GM23338 (cell line): ENCODE measurements around the gene OR4K5.

Experiments
- CREB1 ChIP-seq: fragments of 250-450 bp; sonication (Bioruptor Pico); IDR thresholded peaks from 2 replicates; pipeline ENCODE4 v1.5.0; 2020; ENCODE audit warnings: low read depth, mild to moderate bottlenecking, moderate library complexity
- ETS1 ChIP-seq: IDR thresholded peaks from 2 replicates; pipeline ENCODE4 v1.6.1; 2016; ENCODE audit warnings: antibody characterized with exemption
- EZH2 ChIP-seq: fragments of 200-600 bp; sonication (generic); IDR thresholded peaks from one replicate; pipeline ENCODE4 v1.8.0; 2017; ENCODE audit warnings: antibody characterized with exemption, mild to moderate bottlenecking, low read depth; ENCODE audit not compliant: unreplicated experiment
- EZH2phosphoT487 ChIP-seq: fragments of 200-600 bp; sonication (generic); IDR thresholded peaks from one replicate; pipeline ENCODE4 v1.8.1; 2018; ENCODE audit warnings: antibody characterized with exemption; ENCODE audit not compliant: unreplicated experiment
- POLR2AphosphoS5 ChIP-seq: IDR thresholded peaks from 2 replicates; pipeline ENCODE4 v1.6.1; 2016; ENCODE audit warnings: antibody characterized with exemption, low read depth
- ZNF331 ChIP-seq: fragments of 250-450 bp; sonication (Bioruptor Pico); IDR thresholded peaks from 2 replicates; pipeline ENCODE4 v1.5.0; 2020; ENCODE audit warnings: low read depth, mild to moderate bottlenecking, moderate library complexity
- TF ChIP-seq, protein P1 (sequence below), 2 experiments: fragments of 200-600 bp in 1 of 2; sonication (generic) in 1 of 2; conservative IDR thresholded peaks; 2 replicates each; pipeline versions ENCODE4 v1.5.1 to v1.6.1; 2016 to 2017; ENCODE audit warnings: antibody characterized with exemption in 2 of 2, low read depth in 2 of 2, mild to moderate bottlenecking in 2 of 2, moderate library complexity in 1 of 2
- TF ChIP-seq, protein P2 (sequence below): IDR thresholded peaks from one replicate; pipeline ENCODE4 v1.6.1; 2018; ENCODE audit warnings: antibody characterized with exemption; ENCODE audit not compliant: unreplicated experiment

- TF ChIP-seq, protein P1, sequence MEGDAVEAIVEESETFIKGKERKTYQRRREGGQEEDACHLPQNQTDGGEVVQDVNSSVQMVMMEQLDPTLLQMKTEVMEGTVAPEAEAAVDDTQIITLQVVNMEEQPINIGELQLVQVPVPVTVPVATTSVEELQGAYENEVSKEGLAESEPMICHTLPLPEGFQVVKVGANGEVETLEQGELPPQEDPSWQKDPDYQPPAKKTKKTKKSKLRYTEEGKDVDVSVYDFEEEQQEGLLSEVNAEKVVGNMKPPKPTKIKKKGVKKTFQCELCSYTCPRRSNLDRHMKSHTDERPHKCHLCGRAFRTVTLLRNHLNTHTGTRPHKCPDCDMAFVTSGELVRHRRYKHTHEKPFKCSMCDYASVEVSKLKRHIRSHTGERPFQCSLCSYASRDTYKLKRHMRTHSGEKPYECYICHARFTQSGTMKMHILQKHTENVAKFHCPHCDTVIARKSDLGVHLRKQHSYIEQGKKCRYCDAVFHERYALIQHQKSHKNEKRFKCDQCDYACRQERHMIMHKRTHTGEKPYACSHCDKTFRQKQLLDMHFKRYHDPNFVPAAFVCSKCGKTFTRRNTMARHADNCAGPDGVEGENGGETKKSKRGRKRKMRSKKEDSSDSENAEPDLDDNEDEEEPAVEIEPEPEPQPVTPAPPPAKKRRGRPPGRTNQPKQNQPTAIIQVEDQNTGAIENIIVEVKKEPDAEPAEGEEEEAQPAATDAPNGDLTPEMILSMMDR (conservative IDR thresholded peaks at IDR 0.05; ENCODE audit: low read depth in 2 of 2): no peak
- no peak for TF ChIP-seq POLR2AphosphoS5
- TF ChIP-seq EZH2: no peak
- no peak for TF ChIP-seq EZH2phosphoT487
- no peak for TF ChIP-seq CREB1 (CRISPR knock-in tag)
- no peak for TF ChIP-seq ETS1
- TF ChIP-seq, protein P2, sequence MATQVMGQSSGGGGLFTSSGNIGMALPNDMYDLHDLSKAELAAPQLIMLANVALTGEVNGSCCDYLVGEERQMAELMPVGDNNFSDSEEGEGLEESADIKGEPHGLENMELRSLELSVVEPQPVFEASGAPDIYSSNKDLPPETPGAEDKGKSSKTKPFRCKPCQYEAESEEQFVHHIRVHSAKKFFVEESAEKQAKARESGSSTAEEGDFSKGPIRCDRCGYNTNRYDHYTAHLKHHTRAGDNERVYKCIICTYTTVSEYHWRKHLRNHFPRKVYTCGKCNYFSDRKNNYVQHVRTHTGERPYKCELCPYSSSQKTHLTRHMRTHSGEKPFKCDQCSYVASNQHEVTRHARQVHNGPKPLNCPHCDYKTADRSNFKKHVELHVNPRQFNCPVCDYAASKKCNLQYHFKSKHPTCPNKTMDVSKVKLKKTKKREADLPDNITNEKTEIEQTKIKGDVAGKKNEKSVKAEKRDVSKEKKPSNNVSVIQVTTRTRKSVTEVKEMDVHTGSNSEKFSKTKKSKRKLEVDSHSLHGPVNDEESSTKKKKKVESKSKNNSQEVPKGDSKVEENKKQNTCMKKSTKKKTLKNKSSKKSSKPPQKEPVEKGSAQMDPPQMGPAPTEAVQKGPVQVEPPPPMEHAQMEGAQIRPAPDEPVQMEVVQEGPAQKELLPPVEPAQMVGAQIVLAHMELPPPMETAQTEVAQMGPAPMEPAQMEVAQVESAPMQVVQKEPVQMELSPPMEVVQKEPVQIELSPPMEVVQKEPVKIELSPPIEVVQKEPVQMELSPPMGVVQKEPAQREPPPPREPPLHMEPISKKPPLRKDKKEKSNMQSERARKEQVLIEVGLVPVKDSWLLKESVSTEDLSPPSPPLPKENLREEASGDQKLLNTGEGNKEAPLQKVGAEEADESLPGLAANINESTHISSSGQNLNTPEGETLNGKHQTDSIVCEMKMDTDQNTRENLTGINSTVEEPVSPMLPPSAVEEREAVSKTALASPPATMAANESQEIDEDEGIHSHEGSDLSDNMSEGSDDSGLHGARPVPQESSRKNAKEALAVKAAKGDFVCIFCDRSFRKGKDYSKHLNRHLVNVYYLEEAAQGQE: no peak
- TF ChIP-seq ZNF331 (CRISPR knock-in tag): no peak
These were observed 3.2 kb upstream of the OR4K5 start for GRCh38 chr14:19917243-19917642.
